Nephron (organoid): Measurements from ENCODE around the gene RUFY1.

Experiments
- H3K27ac Mint-ChIP-seq, 3 experiments: 2 replicates each; pipeline ENCODE4 v1.8.0; 2020; ENCODE audit warnings: mixed read lengths in 3 of 3, mild to moderate bottlenecking in 2 of 3, moderate library complexity in 1 of 3
- H3K27me3 Mint-ChIP-seq: 2 replicates; pipeline ENCODE4 v1.8.0; 2021; ENCODE audit warnings: low read depth, mild to moderate bottlenecking, moderate library complexity, mixed read lengths
- H3K36me3 Mint-ChIP-seq: 2 replicates; pipeline ENCODE4 v1.8.0; 2020; ENCODE audit warnings: low read depth, mixed read lengths
- H3K4me1 Mint-ChIP-seq: 2 replicates; pipeline ENCODE4 v1.8.0; 2020; ENCODE audit warnings: mixed read lengths
- H3K4me3 Mint-ChIP-seq, 3 experiments: 2 replicates each; pipeline ENCODE4 v1.8.0; 2020; ENCODE audit warnings: mild to moderate bottlenecking in 3 of 3, mixed read lengths in 3 of 3, moderate library complexity in 2 of 3
- H3K9me3 Mint-ChIP-seq: 2 replicates; pipeline ENCODE4 v1.8.0; 2020; ENCODE audit warnings: mixed read lengths
- TF ChIP-seq, protein P1 (sequence below), 3 experiments: fragments of 200-600 bp; sonication (generic); IDR thresholded peaks; one replicate each; pipeline ENCODE4 v1.5.0; 2021; ENCODE audit warnings: antibody characterized with exemption in 3 of 3; ENCODE audit not compliant: unreplicated experiment in 3 of 3

The RUFY1 gene

GRCh38 chr5:179585941-179586401, 35.6 kb downstream of the RUFY1 start:
- H3K9me3 Mint-ChIP-seq: no peaks in the 10 kb centered on the region
- no peaks in the 10 kb centered on the region for H3K4me1 Mint-ChIP-seq
- H3K27ac Mint-ChIP-seq: no peak overlapping the region
- peaks cover 49% of the 10 kb centered on the region for H3K36me3 Mint-ChIP-seq
- no peaks in the 10 kb centered on the region for H3K27me3 Mint-ChIP-seq
- no peak overlapping the region for H3K4me3 Mint-ChIP-seq
- TF ChIP-seq, protein P1, sequence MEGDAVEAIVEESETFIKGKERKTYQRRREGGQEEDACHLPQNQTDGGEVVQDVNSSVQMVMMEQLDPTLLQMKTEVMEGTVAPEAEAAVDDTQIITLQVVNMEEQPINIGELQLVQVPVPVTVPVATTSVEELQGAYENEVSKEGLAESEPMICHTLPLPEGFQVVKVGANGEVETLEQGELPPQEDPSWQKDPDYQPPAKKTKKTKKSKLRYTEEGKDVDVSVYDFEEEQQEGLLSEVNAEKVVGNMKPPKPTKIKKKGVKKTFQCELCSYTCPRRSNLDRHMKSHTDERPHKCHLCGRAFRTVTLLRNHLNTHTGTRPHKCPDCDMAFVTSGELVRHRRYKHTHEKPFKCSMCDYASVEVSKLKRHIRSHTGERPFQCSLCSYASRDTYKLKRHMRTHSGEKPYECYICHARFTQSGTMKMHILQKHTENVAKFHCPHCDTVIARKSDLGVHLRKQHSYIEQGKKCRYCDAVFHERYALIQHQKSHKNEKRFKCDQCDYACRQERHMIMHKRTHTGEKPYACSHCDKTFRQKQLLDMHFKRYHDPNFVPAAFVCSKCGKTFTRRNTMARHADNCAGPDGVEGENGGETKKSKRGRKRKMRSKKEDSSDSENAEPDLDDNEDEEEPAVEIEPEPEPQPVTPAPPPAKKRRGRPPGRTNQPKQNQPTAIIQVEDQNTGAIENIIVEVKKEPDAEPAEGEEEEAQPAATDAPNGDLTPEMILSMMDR (IDR thresholded peaks at IDR 0.05; ENCODE audit: unreplicated experiment in 3 of 3): no peak

- H3K36me3 Mint-ChIP-seq: peaks cover 56% of the 10 kb centered on the region
- H3K27me3 Mint-ChIP-seq: no peaks in the 10 kb centered on the region
- no peak overlapping the region for H3K27ac Mint-ChIP-seq
- TF ChIP-seq, protein P1 (IDR thresholded peaks at IDR 0.05; ENCODE audit: unreplicated experiment in 3 of 3): no peak
- H3K4me1 Mint-ChIP-seq: no peaks in the 10 kb centered on the region
- no peak overlapping the region for H3K4me3 Mint-ChIP-seq
- no peaks in the 10 kb centered on the region for H3K9me3 Mint-ChIP-seq
These were observed 37.8 kb downstream of the RUFY1 start for GRCh38 chr5:179588166-179588565.

DNA sequence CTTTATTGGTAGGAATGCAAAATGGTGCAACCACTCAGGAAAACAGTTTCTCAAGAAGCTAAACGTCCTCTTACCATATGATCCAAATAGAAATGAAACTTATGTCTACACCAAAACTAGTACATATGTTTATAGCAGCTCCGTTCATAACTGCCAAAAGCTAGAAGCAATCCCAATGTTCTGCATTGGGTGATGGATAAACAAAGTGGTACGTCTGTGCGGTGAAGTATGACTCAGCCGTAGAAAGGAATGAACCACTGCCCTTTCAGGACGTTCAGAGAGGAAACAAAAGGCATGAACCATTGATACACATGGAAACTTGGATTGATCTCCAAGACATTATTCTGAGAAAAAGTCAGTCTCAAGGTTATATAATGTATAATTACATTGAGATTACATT, 45.6 kb downstream of the RUFY1 start:
- H3K4me1 Mint-ChIP-seq: no peaks in the 10 kb centered on the region
- H3K36me3 Mint-ChIP-seq: peaks cover 70% of the 10 kb centered on the region
- H3K27me3 Mint-ChIP-seq: no peaks in the 10 kb centered on the region
- H3K27ac Mint-ChIP-seq: no peak overlapping the region
- TF ChIP-seq, protein P1 (IDR thresholded peaks at IDR 0.05; ENCODE audit: unreplicated experiment in 3 of 3): no peak
- H3K9me3 Mint-ChIP-seq: no peaks in the 10 kb centered on the region
- H3K4me3 Mint-ChIP-seq: no peak overlapping the region

DNA sequence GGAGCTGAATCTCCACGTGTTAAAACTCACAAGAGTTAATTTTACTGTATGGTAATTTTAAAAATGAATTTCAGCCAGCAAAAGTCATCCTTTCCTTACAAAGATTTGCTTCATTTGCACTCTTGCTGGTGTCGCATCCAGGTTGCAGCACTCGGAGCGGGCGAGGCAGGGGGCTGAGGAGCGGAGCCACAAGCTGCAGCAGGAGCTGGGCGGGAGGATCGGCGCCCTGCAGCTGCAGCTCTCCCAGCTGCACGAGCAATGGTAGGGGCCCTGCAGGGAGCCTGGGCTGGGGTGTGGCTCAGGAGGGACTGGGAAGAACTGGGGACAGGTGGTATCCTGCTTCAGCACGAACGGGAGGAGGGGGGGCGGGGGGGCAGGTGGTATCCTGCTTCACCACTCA, 46.1 kb downstream of the RUFY1 start:
- peaks cover 65% of the 10 kb centered on the region for H3K36me3 Mint-ChIP-seq
- TF ChIP-seq, protein P1 (IDR thresholded peaks at IDR 0.05; ENCODE audit: unreplicated experiment in 3 of 3): no peak
- H3K4me3 Mint-ChIP-seq: no peak overlapping the region
- no peaks in the 10 kb centered on the region for H3K27me3 Mint-ChIP-seq
- H3K9me3 Mint-ChIP-seq: no peaks in the 10 kb centered on the region
- H3K27ac Mint-ChIP-seq: no peak overlapping the region
- no peaks in the 10 kb centered on the region for H3K4me1 Mint-ChIP-seq

DNA sequence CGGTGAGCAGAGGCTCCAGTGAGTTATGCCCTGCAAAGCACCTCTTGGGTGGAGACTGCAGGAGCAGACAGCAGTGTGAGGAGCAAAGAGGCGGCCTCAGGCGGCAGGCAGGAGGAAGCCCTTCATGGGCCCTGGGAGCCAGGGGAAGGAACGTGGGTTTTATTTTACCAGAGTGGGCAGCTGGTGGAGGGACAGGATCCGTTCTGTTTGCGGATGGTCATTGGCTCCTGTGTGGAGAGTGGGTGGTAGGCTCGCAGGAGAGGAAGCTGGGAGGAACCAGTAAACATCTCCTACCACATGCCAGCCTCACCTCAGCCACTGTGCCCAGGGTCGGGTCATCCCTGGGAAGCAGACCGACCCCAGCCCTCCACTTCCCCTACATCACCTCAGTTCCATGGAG, 48.7 kb downstream of the RUFY1 start:
- H3K36me3 Mint-ChIP-seq: peaks cover 57% of the 10 kb centered on the region
- H3K4me3 Mint-ChIP-seq: no peak overlapping the region
- no peaks in the 10 kb centered on the region for H3K27me3 Mint-ChIP-seq
- H3K9me3 Mint-ChIP-seq: no peaks in the 10 kb centered on the region
- no peaks in the 10 kb centered on the region for H3K4me1 Mint-ChIP-seq
- H3K27ac Mint-ChIP-seq: no peak overlapping the region
- TF ChIP-seq, protein P1 (IDR thresholded peaks at IDR 0.05; ENCODE audit: unreplicated experiment in 3 of 3): no peak

GRCh38 chr5:179599566-179599965, 49.2 kb downstream of the RUFY1 start:
- peaks cover 56% of the 10 kb centered on the region for H3K36me3 Mint-ChIP-seq
- H3K9me3 Mint-ChIP-seq: no peaks in the 10 kb centered on the region
- no peaks in the 10 kb centered on the region for H3K4me1 Mint-ChIP-seq
- H3K4me3 Mint-ChIP-seq: no peak overlapping the region
- H3K27ac Mint-ChIP-seq: no peak overlapping the region
- no peaks in the 10 kb centered on the region for H3K27me3 Mint-ChIP-seq
- TF ChIP-seq, protein P1 (IDR thresholded peaks at IDR 0.05; ENCODE audit: unreplicated experiment in 3 of 3): no peak
